Dedifferentiated amniotic fluid mesenchymal stem cell (primary cell): ENCODE measurements around the gene FBN3.
"Not testable (repeated sequence)": the region's sequence is repeated elsewhere in the genome, so short reads cannot be mapped to it uniquely, and the experiment has no call there.

Experiments used
- DNase-seq: peaks from one replicate; pipeline ENCODE4 v3.0.0-alpha.2; 2016; ENCODE audit errors: extremely low spot score

The FBN3 gene

GRCh38 chr19:8117991-8118390 is 31.4 kb downstream of the FBN3 start:
- no peak for DNase-seq

GRCh38 chr19:8116437-8117293 is 32.7 kb downstream of the FBN3 start:
- DNase-seq, result no peak

GRCh38 chr19:8115805-8116396 is 33.5 kb downstream of the FBN3 start:
- DNase-seq, result no peak

GRCh38 chr19:8113017-8113416 is 36.4 kb downstream of the FBN3 start:
- DNase-seq, result no peak

- DNase-seq, result no peak
Observed at GRCh38 chr19:8111376-8111775, 38.0 kb downstream of the FBN3 start.

- DNase-seq, result no peak
Observed at GRCh38 chr19:8110931-8111330, 38.5 kb downstream of the FBN3 start.

GRCh38 chr19:8109890-8110662 is 39.3 kb downstream of the FBN3 start:
- no peak for DNase-seq

GRCh38 chr19:8109455-8109854 is 39.9 kb downstream of the FBN3 start:
- DNase-seq, result no peak

- no peak for DNase-seq
Observed at GRCh38 chr19:8108560-8109445, 40.6 kb downstream of the FBN3 start.

GRCh38 chr19:8107301-8107903 is 42.0 kb downstream of the FBN3 start:
- DNase-seq, result no peak

GRCh38 chr19:8105471-8105870 is 43.9 kb downstream of the FBN3 start:
- DNase-seq, result no peak

GRCh38 chr19:8101910-8102309 is 47.5 kb downstream of the FBN3 start:
- DNase-seq, result not testable (repeated sequence)

GRCh38 chr19:8101311-8101710 is 48.1 kb downstream of the FBN3 start:
- no peak for DNase-seq

- DNase-seq, result no peak
Observed at GRCh38 chr19:8097681-8098567, 51.5 kb downstream of the FBN3 start.

- DNase-seq, result no peak
Observed at GRCh38 chr19:8097198-8097597, 52.2 kb downstream of the FBN3 start.

GRCh38 chr19:8096071-8096470 is 53.3 kb downstream of the FBN3 start:
- DNase-seq, result no peak

- DNase-seq, result no peak
Observed at GRCh38 chr19:8095354-8095886, 54.0 kb downstream of the FBN3 start.

GRCh38 chr19:8094336-8094735 is 55.1 kb downstream of the FBN3 start:
- DNase-seq, result no peak

GRCh38 chr19:8093740-8094139 is 55.7 kb downstream of the FBN3 start:
- no peak for DNase-seq

- no peak for DNase-seq
Observed at GRCh38 chr19:8090950-8091349, 58.4 kb downstream of the FBN3 start.
